Panc1 (cell line): Measurements from ENCODE around the gene OR4A16. TPM values are rescaled to one million over a fixed set of nuclear protein-coding genes. Genes with fewer than 3 reads are reported as not detected.

ENCODE experiments used
- ATAC-seq: fragments of 200-7000 bp; cut with Tn5 transposase; 2 replicates; pipeline ENCODE4 v1.9.1; 2020; ENCODE audit warnings: mild to moderate bottlenecking, moderate library complexity
- BruUV-seq: library from RNA; stranded (reverse); fragments of 400-500 nt; replicated peaks from 2 replicates; lab custom pipeline; 2021; lab: Mats Ljungman, UMichigan
- CTCF ChIA-PET: fragments of 300-600 bp; sonication (Branson Sonifier 250); formaldehyde crosslinking; loops from one replicate; lab custom pipeline; 2022; ENCODE audit warnings: antibody characterized with exemption; lab: Charles Lee
- POLR2A ChIA-PET: fragments of 300-600 bp; sonication (Branson Sonifier 250); formaldehyde crosslinking; loops from one replicate; lab custom pipeline; 2022; ENCODE audit warnings: antibody characterized with exemption; lab: Charles Lee
- DNase-seq: peaks from one replicate; pipeline ENCODE4 v3.0.0-alpha.2; 2010; ENCODE audit warnings: low read depth, low spot score
- H3K27ac ChIP-seq: 2 replicates; pipeline ENCODE4 v1.5.1; 2011; ENCODE audit warnings: mild to moderate bottlenecking, low read length, inconsistent platforms
- H3K27me3 ChIP-seq: fragments of 200-500 bp; sonication (Bioruptor generic); 2 replicates; pipeline ENCODE4 v1.6.0; 2014; ENCODE audit warnings: low read length, inconsistent platforms; ENCODE audit not compliant: control insufficient read depth, insufficient read depth
- H3K36me3 ChIP-seq: fragments of 200-500 bp; sonication (Bioruptor generic); 2 replicates; pipeline ENCODE4 v1.5.1; 2014; ENCODE audit warnings: inconsistent platforms, mild to moderate bottlenecking, low read length, moderate library complexity; ENCODE audit not compliant: control insufficient read depth, insufficient read depth
- H3K4me1 ChIP-seq: 2 replicates; pipeline ENCODE4 v1.5.1; 2011; ENCODE audit warnings: inconsistent platforms, mild to moderate bottlenecking, low read length, moderate library complexity; ENCODE audit not compliant: control insufficient read depth, insufficient read depth
- H3K4me3 ChIP-seq, 2 experiments: 2 replicates each; pipeline ENCODE4 v1.5.1; 2011 to 2012; ENCODE audit warnings: low read depth in 2 of 2, low read length in 2 of 2, mild to moderate bottlenecking in 2 of 2, inconsistent platforms in 1 of 2, moderate library complexity in 1 of 2
- H3K9me3 ChIP-seq: fragments of 200-500 bp; sonication (Bioruptor generic); 2 replicates; pipeline ENCODE4 v1.5.1; 2014; ENCODE audit warnings: low read depth, mild to moderate bottlenecking, inconsistent platforms, low read length, moderate library complexity; ENCODE audit not compliant: control insufficient read depth, insufficient read depth
- POLR2AphosphoS5 ChIP-seq: IDR thresholded peaks from 2 replicates; pipeline ENCODE4 v1.6.1; 2012; ENCODE audit warnings: mild to moderate bottlenecking, low read depth, low read length, moderate library complexity
- SIN3A ChIP-seq: IDR thresholded peaks from 2 replicates; pipeline ENCODE4 v1.6.1; 2012; ENCODE audit warnings: low read depth, mild to moderate bottlenecking, low read length, moderate library complexity, borderline replicate concordance; ENCODE audit not compliant: insufficient read depth
- TCF7L2 ChIP-seq: IDR thresholded peaks from 2 replicates; pipeline ENCODE4 v1.6.1; 2011; ENCODE audit warnings: mild to moderate bottlenecking, low read depth, low read length, inconsistent platforms
- in situ Hi-C: cut with HindIII; loops from 2 replicates; pipeline ENCODE4 v1.10.0; 2016; ENCODE audit warnings: low sequenced_read_pairs, low pct_unique_long_range_greater_than_20kb
- intact Hi-C: fragments of 100-400 bp; cut with micrococcal nuclease; formaldehyde crosslinking; loops from one replicate; pipeline ENCODE4 v1.10.0; 2022; ENCODE audit not compliant: unreplicated experiment
- total RNA-seq: library from RNA; stranded (reverse); gene quantifications from one replicate; pipeline ENCODE4 v1.2.1, GENCODE V29; 2021; ENCODE audit not compliant: unreplicated experiment
- TF ChIP-seq, protein P1 (sequence below), 2 experiments: IDR thresholded peaks; 2 replicates each; pipeline ENCODE4 v1.6.1; 2011 to 2012; ENCODE audit warnings: low read depth in 2 of 2, control low read depth in 1 of 2, low read length in 1 of 2, mild to moderate bottlenecking in 1 of 2, moderate library complexity in 1 of 2; ENCODE audit not compliant: insufficient read depth in 1 of 2
- TF ChIP-seq, protein P2 (sequence below): fragments of 450-650 bp; IDR thresholded peaks from 2 replicates; pipeline ENCODE4 v1.5.1; 2017; ENCODE audit warnings: mild to moderate bottlenecking

Gene OR4A16
- total RNA-seq, 1 experiment from 2014 or later, result not detected

DNA sequence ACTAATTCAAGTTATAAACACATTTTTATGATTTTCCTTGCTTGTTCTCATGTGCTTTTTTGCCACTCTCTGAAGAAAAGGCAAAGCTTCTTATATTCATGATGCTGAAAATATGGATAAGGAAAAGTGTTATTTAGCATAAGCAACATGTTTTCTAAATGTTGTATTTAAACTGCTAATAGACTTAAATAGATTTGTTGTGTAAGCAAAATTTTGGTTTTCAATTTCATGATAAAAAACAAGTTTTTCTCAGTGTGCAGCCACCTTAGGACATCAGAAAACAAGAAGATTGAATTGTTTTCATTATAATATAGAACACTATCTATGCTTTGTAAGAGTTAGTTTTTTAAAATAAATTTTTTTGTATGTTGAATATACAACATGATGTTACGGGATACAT lies 2.3 kb downstream of the OR4A16 start:
- Histone ChIP-seq H3K36me3 (no peaks in the 10 kb centered on the region), H3K27ac (no peak overlapping the region), H3K4me1 (no peaks in the 10 kb centered on the region), H3K9me3 (no peaks in the 10 kb centered on the region), H3K27me3 (no peaks in the 10 kb centered on the region), H3K4me3 (no peak overlapping the region)
- POLR2A ChIA-PET, result no interaction called here
- in situ Hi-C loops (no loop called here), intact Hi-C loops (no loop called here)
- ATAC-seq (no peak), DNase-seq (no peak)
- CTCF ChIA-PET, result no interaction called here
- TF ChIP-seq POLR2AphosphoS5 (no peak), TCF7L2 (no peak), SIN3A (no peak)
- TF ChIP-seq, protein P1, sequence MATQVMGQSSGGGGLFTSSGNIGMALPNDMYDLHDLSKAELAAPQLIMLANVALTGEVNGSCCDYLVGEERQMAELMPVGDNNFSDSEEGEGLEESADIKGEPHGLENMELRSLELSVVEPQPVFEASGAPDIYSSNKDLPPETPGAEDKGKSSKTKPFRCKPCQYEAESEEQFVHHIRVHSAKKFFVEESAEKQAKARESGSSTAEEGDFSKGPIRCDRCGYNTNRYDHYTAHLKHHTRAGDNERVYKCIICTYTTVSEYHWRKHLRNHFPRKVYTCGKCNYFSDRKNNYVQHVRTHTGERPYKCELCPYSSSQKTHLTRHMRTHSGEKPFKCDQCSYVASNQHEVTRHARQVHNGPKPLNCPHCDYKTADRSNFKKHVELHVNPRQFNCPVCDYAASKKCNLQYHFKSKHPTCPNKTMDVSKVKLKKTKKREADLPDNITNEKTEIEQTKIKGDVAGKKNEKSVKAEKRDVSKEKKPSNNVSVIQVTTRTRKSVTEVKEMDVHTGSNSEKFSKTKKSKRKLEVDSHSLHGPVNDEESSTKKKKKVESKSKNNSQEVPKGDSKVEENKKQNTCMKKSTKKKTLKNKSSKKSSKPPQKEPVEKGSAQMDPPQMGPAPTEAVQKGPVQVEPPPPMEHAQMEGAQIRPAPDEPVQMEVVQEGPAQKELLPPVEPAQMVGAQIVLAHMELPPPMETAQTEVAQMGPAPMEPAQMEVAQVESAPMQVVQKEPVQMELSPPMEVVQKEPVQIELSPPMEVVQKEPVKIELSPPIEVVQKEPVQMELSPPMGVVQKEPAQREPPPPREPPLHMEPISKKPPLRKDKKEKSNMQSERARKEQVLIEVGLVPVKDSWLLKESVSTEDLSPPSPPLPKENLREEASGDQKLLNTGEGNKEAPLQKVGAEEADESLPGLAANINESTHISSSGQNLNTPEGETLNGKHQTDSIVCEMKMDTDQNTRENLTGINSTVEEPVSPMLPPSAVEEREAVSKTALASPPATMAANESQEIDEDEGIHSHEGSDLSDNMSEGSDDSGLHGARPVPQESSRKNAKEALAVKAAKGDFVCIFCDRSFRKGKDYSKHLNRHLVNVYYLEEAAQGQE (IDR thresholded peaks at IDR 0.05; ENCODE audit: insufficient read depth in 1 of 2, low read depth in 2 of 2, low read length in 1 of 2), result no peak
- TF ChIP-seq, protein P2, sequence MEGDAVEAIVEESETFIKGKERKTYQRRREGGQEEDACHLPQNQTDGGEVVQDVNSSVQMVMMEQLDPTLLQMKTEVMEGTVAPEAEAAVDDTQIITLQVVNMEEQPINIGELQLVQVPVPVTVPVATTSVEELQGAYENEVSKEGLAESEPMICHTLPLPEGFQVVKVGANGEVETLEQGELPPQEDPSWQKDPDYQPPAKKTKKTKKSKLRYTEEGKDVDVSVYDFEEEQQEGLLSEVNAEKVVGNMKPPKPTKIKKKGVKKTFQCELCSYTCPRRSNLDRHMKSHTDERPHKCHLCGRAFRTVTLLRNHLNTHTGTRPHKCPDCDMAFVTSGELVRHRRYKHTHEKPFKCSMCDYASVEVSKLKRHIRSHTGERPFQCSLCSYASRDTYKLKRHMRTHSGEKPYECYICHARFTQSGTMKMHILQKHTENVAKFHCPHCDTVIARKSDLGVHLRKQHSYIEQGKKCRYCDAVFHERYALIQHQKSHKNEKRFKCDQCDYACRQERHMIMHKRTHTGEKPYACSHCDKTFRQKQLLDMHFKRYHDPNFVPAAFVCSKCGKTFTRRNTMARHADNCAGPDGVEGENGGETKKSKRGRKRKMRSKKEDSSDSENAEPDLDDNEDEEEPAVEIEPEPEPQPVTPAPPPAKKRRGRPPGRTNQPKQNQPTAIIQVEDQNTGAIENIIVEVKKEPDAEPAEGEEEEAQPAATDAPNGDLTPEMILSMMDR, result no peak
- BruUV-seq, result no TSS peak

DNA sequence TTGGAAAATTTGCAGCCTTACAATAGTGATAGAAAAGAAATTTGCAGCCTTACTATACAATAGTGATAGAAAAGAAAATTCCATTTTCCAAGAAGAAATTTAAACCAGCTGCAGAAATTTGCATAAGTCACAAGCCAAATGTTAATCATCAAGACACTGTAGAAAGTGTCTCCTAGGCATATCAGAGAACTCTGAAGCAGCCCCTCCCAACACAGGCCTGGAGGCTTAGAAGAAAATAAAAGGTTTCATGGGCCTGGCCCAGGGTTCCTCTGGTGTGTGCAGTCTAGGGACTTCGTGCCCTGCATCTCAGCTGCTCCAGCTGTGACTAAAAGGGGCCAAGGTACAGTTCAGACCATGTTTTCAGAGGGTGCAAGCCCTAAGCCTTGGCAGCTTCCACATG lies 6.0 kb downstream of the OR4A16 start:
- Histone ChIP-seq H3K36me3 (no peaks in the 10 kb centered on the region), H3K4me3 (no peak overlapping the region), H3K27ac (no peak overlapping the region), H3K9me3 (no peaks in the 10 kb centered on the region), H3K4me1 (no peaks in the 10 kb centered on the region), H3K27me3 (no peaks in the 10 kb centered on the region)
- BruUV-seq, result no TSS peak
- DNase-seq (no peak), ATAC-seq (no peak)
- TF ChIP-seq, protein P1 (IDR thresholded peaks at IDR 0.05; ENCODE audit: insufficient read depth in 1 of 2, low read depth in 2 of 2, low read length in 1 of 2), result no peak
- TF ChIP-seq TCF7L2 (no peak), SIN3A (no peak), POLR2AphosphoS5 (no peak)
- TF ChIP-seq, protein P2, result no peak
- intact Hi-C loops (no loop called here), in situ Hi-C loops (no loop called here)
- ChIA-PET CTCF (no interaction called here), POLR2A (no interaction called here)
